Breast epithelium (tissue), 4 donors: ENCODE measurements around the gene CTTNBP2. TPM values are rescaled to one million over a fixed set of nuclear protein-coding genes. Genes with fewer than 3 reads are reported as not detected.

Source experiments
- DNase-seq, 2 donors: peaks; one replicate each; pipeline ENCODE4 v3.0.0-alpha.2; 2019; ENCODE audit warnings: low spot score in 2 of 2
- H3K27ac ChIP-seq, 2 donors: fragments of 200-600 bp; sonication (generic) in 1 of 2; one replicate each; pipeline ENCODE4 v1.5.1; 2016 to 2019; ENCODE audit warnings: mild to moderate bottlenecking in 1 of 2
- H3K27me3 ChIP-seq, 2 donors: fragments of 200-600 bp; sonication (generic) in 1 of 2; one replicate each; pipeline versions ENCODE4 v1.5.1 to v1.6.0; 2017 to 2019; ENCODE audit warnings: control low read depth in 1 of 2, mild to moderate bottlenecking in 1 of 2
- H3K36me3 ChIP-seq: fragments of 200-600 bp; one replicate; pipeline ENCODE4 v1.5.1; 2019
- H3K4me1 ChIP-seq, 2 donors: fragments of 200-600 bp; sonication (generic); one replicate each; pipeline ENCODE4 v1.5.1; 2016 to 2019; ENCODE audit warnings: control low read depth in 1 of 2
- H3K4me3 ChIP-seq, 3 donors: fragments of 200-600 bp; sonication (generic); 1 replicate in 2 of 3; 2 replicates in 1 of 3; pipeline ENCODE4 v1.5.1; 2016 to 2019; ENCODE audit warnings: mild to moderate bottlenecking in 3 of 3, moderate library complexity in 2 of 3
- H3K9me3 ChIP-seq, 2 donors: fragments of 200-600 bp; sonication (generic) in 1 of 2; one replicate each; pipeline ENCODE4 v1.5.1; 2016 to 2019; ENCODE audit warnings: control low read depth in 1 of 2
- POLR2A ChIP-seq: fragments of 450-650 bp; IDR thresholded peaks from one replicate; pipeline ENCODE4 v1.6.1; 2016; ENCODE audit warnings: antibody characterized with exemption, mild to moderate bottlenecking, moderate library complexity
- POLR2AphosphoS5 ChIP-seq, 3 donors: sonication (generic); formaldehyde crosslinking; IDR thresholded peaks; one replicate each; pipeline ENCODE4 v1.6.1; 2017; ENCODE audit warnings: antibody characterized with exemption in 3 of 3
- intact Hi-C: fragments of 100-400 bp; cut with DNase I; formaldehyde crosslinking; loops from one replicate; pipeline ENCODE4 v1.15.1; 2023; ENCODE audit warnings: low total_unique reads
- total RNA-seq, 3 donors: library from RNA; depleted of rRNA; stranded (reverse); fragments of >200 nt; gene quantifications; one replicate each; pipeline ENCODE4 v1.1.0, GENCODE V29; 2016
- TF ChIP-seq, protein P1 (sequence below), 3 donors: fragments of 450-650 bp; IDR thresholded peaks; one replicate each; pipeline ENCODE4 v1.5.1; 2016 to 2017; ENCODE audit warnings: antibody characterized with exemption in 3 of 3, mild to moderate bottlenecking in 3 of 3, moderate library complexity in 3 of 3

Gene CTTNBP2
- total RNA-seq, 3 donors from 2014 or later: 8.8 to 37.0 (median 13.8) TPM

DNA sequence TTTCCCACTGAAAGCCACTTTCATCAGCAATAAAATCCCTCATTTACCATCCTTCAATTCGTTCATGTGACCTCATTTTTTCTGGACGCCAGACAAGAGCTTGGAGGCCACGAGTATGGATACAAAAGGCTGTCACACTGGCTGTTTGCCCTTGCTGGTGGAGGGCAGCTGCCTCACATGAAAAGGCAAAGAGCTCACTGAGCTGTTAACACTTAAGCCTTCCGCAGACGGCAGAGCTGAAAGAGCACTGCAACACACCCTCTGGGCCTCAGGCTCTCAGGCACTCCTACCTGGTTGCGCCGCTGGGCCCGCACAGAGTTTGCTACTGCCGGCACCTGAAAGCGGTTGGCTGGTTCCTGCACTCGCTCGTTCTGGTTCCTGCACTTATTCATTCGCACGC is 199.9 kb downstream of the CTTNBP2 start:
- TF ChIP-seq POLR2AphosphoS5 (IDR thresholded peaks at IDR 0.05) (no peak), POLR2A (no peak)
- TF ChIP-seq, protein P1, sequence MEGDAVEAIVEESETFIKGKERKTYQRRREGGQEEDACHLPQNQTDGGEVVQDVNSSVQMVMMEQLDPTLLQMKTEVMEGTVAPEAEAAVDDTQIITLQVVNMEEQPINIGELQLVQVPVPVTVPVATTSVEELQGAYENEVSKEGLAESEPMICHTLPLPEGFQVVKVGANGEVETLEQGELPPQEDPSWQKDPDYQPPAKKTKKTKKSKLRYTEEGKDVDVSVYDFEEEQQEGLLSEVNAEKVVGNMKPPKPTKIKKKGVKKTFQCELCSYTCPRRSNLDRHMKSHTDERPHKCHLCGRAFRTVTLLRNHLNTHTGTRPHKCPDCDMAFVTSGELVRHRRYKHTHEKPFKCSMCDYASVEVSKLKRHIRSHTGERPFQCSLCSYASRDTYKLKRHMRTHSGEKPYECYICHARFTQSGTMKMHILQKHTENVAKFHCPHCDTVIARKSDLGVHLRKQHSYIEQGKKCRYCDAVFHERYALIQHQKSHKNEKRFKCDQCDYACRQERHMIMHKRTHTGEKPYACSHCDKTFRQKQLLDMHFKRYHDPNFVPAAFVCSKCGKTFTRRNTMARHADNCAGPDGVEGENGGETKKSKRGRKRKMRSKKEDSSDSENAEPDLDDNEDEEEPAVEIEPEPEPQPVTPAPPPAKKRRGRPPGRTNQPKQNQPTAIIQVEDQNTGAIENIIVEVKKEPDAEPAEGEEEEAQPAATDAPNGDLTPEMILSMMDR (IDR thresholded peaks at IDR 0.05): no peak
- intact Hi-C loops: no loop called here
- H3K9me3 ChIP-seq: no peaks in the 10 kb centered on the region
- no peaks in the 10 kb centered on the region for H3K27me3 ChIP-seq
- no peaks in the 10 kb centered on the region for H3K36me3 ChIP-seq
- DNase-seq: no peak
- peak overlapping the region; percentile 15 for H3K27ac ChIP-seq
- H3K4me3 ChIP-seq: no peak overlapping the region
- no peaks in the 10 kb centered on the region for H3K4me1 ChIP-seq

DNA sequence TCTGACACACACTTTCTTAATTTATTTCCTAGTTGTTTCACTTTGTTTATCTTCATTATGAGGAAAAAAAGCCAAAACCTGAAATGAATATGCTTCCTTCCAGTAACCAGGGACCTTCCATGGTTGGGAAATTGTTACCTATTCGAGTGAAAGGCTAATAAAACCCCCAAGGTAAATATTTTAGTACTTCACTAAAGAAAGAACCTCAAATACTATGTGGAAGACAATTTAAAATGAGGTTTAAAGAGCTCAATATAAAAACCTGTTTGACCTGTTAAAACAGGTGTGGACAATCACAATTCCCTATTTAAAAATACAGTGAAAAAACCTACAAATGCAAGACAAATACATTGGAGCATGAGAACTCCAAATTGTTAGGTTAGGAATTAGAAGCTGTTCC is 200.8 kb downstream of the CTTNBP2 start:
- no peak for DNase-seq
- H3K4me3 ChIP-seq: no peak overlapping the region
- H3K27ac ChIP-seq: no peak overlapping the region
- TF ChIP-seq POLR2A (no peak), POLR2AphosphoS5 (IDR thresholded peaks at IDR 0.05) (no peak)
- TF ChIP-seq, protein P1 (IDR thresholded peaks at IDR 0.05): no peak
- no peaks in the 10 kb centered on the region for H3K27me3 ChIP-seq
- H3K9me3 ChIP-seq: no peaks in the 10 kb centered on the region
- intact Hi-C loops: no loop called here
- H3K36me3 ChIP-seq: no peaks in the 10 kb centered on the region
- H3K4me1 ChIP-seq: no peaks in the 10 kb centered on the region

DNA sequence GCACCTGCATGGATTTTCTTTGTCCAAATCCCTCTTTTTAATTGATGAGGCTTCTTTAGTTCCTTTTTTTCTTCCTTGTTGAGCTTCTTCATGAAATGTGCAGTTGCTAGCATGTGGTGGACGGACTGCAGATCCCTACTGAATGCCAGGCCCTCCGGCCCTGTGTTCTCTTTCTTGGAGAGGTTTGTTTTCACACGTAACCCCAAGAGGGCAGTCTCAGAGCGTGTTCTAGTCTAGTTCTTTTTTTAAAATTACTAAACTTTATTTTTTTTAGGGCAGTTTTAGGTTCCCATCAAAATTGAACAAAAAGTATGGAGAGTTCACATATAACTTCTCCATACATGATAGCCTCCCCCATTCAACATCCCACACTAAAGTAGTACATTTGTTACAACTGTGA is 203.4 kb downstream of the CTTNBP2 start:
- DNase-seq: no peak
- Histone ChIP-seq H3K27ac (no peak overlapping the region), H3K4me1 (no peaks in the 10 kb centered on the region), H3K27me3 (no peaks in the 10 kb centered on the region), H3K9me3 (no peaks in the 10 kb centered on the region), H3K4me3 (no peak overlapping the region), H3K36me3 (no peaks in the 10 kb centered on the region)
- TF ChIP-seq POLR2AphosphoS5 (IDR thresholded peaks at IDR 0.05) (no peak), POLR2A (no peak)
- TF ChIP-seq, protein P1 (IDR thresholded peaks at IDR 0.05): no peak
- intact Hi-C loops: no loop called here

DNA sequence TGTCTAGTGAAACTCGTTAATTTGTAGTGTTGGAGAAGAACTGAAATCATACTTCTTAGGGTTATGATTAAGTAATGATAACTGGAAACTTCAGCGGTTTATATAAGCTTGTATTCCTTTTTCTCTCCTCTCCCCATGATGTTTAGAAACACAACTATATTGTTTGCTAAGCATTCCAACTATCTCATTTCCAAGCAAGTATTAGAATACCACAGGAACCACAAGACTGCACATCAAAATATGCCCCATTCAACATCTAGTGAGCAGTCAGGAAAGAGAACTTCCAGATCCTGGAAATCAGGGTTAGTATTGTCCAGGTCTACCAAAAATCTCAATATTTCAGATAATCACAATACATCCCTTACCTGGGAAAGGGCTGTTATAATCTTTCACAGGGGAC is 205.8 kb downstream of the CTTNBP2 start:
- H3K4me1 ChIP-seq: no peaks in the 10 kb centered on the region
- H3K9me3 ChIP-seq: no peaks in the 10 kb centered on the region
- H3K27me3 ChIP-seq: no peaks in the 10 kb centered on the region
- intact Hi-C loops: no loop called here
- H3K36me3 ChIP-seq: no peaks in the 10 kb centered on the region
- TF ChIP-seq, protein P1 (IDR thresholded peaks at IDR 0.05): no peak
- TF ChIP-seq POLR2AphosphoS5 (IDR thresholded peaks at IDR 0.05): no peak
- DNase-seq: no peak
- H3K27ac ChIP-seq: no peak overlapping the region
- no peak overlapping the region for H3K4me3 ChIP-seq

DNA sequence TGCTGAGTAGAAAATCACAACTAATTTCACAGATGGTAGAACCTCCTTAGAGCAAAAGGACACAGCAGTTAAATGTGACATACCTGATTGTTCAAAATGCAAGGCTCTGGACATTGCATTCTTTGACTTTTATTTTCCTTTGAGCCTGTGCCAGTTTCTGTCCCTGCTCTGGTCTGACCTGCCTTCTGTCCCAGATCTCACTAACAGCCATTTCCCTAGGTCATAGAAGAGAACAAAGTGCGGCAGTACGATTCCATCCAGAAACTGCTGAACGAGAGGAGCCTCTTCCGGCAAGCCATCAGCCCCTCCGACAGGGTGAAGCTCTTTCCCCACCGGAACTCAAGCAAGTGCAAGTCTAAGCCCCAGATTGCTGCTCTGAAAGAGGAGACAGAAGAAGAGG is 206.6 kb downstream of the CTTNBP2 start:
- Histone ChIP-seq H3K4me1 (no peaks in the 10 kb centered on the region), H3K27me3 (no peaks in the 10 kb centered on the region), H3K36me3 (no peaks in the 10 kb centered on the region), H3K9me3 (no peaks in the 10 kb centered on the region), H3K4me3 (no peak overlapping the region), H3K27ac (no peak overlapping the region)
- intact Hi-C loops: no loop called here
- TF ChIP-seq, protein P1 (IDR thresholded peaks at IDR 0.05): no peak
- TF ChIP-seq POLR2A: no peak
- TF ChIP-seq POLR2AphosphoS5 (IDR thresholded peaks at IDR 0.05): no peak
- DNase-seq: no peak
